ENCODE measurements around the gene TGFB1I1.
"Not testable (repeated sequence)": the region's sequence is repeated elsewhere in the genome, so short reads cannot be mapped to it uniquely, and the experiment has no call there.

The TGFB1I1 gene

GRCh38 chr16:31471241-31471874 lies 594 bp upstream of the TGFB1I1 start:
- no peak for DNase-seq (ENCODE audit: low read depth)

GRCh38 chr16:31472709-31473203 lies 804 bp downstream of the TGFB1I1 start:
- peak; percentile 32 for DNase-seq (ENCODE audit: low read depth)

GRCh38 chr16:31473264-31473984 lies 1.5 kb downstream of the TGFB1I1 start:
- no peak for DNase-seq (ENCODE audit: low read depth)

GRCh38 chr16:31474173-31474714 lies 2.3 kb downstream of the TGFB1I1 start:
- DNase-seq (ENCODE audit: low read depth): no peak

GRCh38 chr16:31474773-31475738 lies 3.1 kb downstream of the TGFB1I1 start:
- DNase-seq (ENCODE audit: low read depth): no peak

- no peak for DNase-seq (ENCODE audit: low read depth)
These were observed 4.0 kb downstream of the TGFB1I1 start for GRCh38 chr16:31475946-31476302.

GRCh38 chr16:31476303-31477219 lies 4.6 kb downstream of the TGFB1I1 start:
- peak; percentile 78 for DNase-seq (ENCODE audit: low read depth)

- DNase-seq (ENCODE audit: low read depth): no peak
These were observed 5.6 kb downstream of the TGFB1I1 start for GRCh38 chr16:31477220-31478216.

- no peak for DNase-seq (ENCODE audit: low read depth)
These were observed 7.0 kb downstream of the TGFB1I1 start for GRCh38 chr16:31478956-31479355.

GRCh38 chr16:31479751-31480150 lies 7.8 kb downstream of the TGFB1I1 start:
- DNase-seq (ENCODE audit: low read depth): no peak

GRCh38 chr16:31480851-31481536 lies 9.0 kb downstream of the TGFB1I1 start:
- DNase-seq (ENCODE audit: low read depth): no peak

GRCh38 chr16:31483081-31483480 lies 11.1 kb downstream of the TGFB1I1 start, which contains the start of gene SLC5A2:
SLC5A2 (plus strand) TSS chr16:31483123; CDS start chr16:31483137, 14 bp downstream.
- no peak for DNase-seq (ENCODE audit: low read depth)

GRCh38 chr16:31484048-31484447 lies 12.1 kb downstream of the TGFB1I1 start:
- DNase-seq (ENCODE audit: low read depth): not testable (repeated sequence)

- no peak for DNase-seq (ENCODE audit: low read depth)
These were observed 12.7 kb downstream of the TGFB1I1 start for GRCh38 chr16:31484491-31485171.

GRCh38 chr16:31485571-31485970 lies 13.6 kb downstream of the TGFB1I1 start:
- DNase-seq (ENCODE audit: low read depth): no peak

GRCh38 chr16:31486045-31486444 lies 14.1 kb downstream of the TGFB1I1 start:
- DNase-seq (ENCODE audit: low read depth): no peak

- no peak for DNase-seq (ENCODE audit: low read depth)
These were observed 15.2 kb downstream of the TGFB1I1 start for GRCh38 chr16:31487071-31487719.
